MCF 10A (cell line): Measurements from ENCODE around the gene MACIR. TPM values are rescaled to one million over a fixed set of nuclear protein-coding genes. Genes with fewer than 3 reads are reported as not detected.

Experiments used
- BruUV-seq: library from RNA; stranded (reverse); fragments of 400-500 nt; replicated peaks from 2 replicates; lab custom pipeline; 2021; lab: Mats Ljungman, UMichigan
- CTCF ChIA-PET: fragments of 300-600 bp; sonication (Branson Sonifier 250); formaldehyde crosslinking; extraction: SDS; loops from one replicate; lab custom pipeline; 2021; ENCODE audit warnings: antibody characterized with exemption, inconsistent platforms; lab: Yijun Ruan, JAX
- POLR2A ChIA-PET: fragments of 300-600, 350-650 bp; sonication (Branson Sonifier 250); formaldehyde crosslinking; extraction: SDS; loops from one replicate; lab custom pipeline; 2020; ENCODE audit warnings: antibody characterized with exemption, inconsistent platforms; lab: Yijun Ruan, JAX
- DNase-seq: peaks from one replicate; pipeline ENCODE4 v3.0.0-alpha.2; 2018; ENCODE audit not compliant: unreplicated experiment
- H3K27ac Mint-ChIP-seq: one replicate; pipeline ENCODE4 v1.8.0; 2022; ENCODE audit warnings: mild to moderate bottlenecking, low read depth, mixed read lengths; ENCODE audit not compliant: unreplicated experiment
- H3K27me3 Mint-ChIP-seq: one replicate; pipeline ENCODE4 v1.8.0; 2022; ENCODE audit warnings: mixed read lengths; ENCODE audit not compliant: insufficient read depth, unreplicated experiment
- H3K36me3 Mint-ChIP-seq: one replicate; pipeline ENCODE4 v1.8.0; 2022; ENCODE audit warnings: mild to moderate bottlenecking, moderate library complexity, mixed read lengths; ENCODE audit not compliant: insufficient read depth, unreplicated experiment
- H3K4me1 Mint-ChIP-seq: one replicate; pipeline ENCODE4 v1.8.0; 2022; ENCODE audit warnings: mixed read lengths; ENCODE audit not compliant: insufficient read depth, unreplicated experiment
- H3K4me3 Mint-ChIP-seq: one replicate; pipeline ENCODE4 v1.8.0; 2022; ENCODE audit warnings: mild to moderate bottlenecking, moderate library complexity, mixed read lengths; ENCODE audit not compliant: unreplicated experiment
- H3K9me3 Mint-ChIP-seq: one replicate; pipeline ENCODE4 v1.8.0; 2022; ENCODE audit warnings: mixed read lengths; ENCODE audit not compliant: unreplicated experiment
- CTCF ChIP-seq: fragments of 200-600 bp; IDR thresholded peaks from one replicate; pipeline ENCODE4 v1.8.0; 2022; ENCODE audit warnings: antibody characterized with exemption, mild to moderate bottlenecking; ENCODE audit not compliant: unreplicated experiment
- intact Hi-C: fragments of 100-400 bp; cut with micrococcal nuclease; formaldehyde crosslinking; loops from 2 replicates; pipeline ENCODE4 v1.14.1; 2022
- total RNA-seq: library from RNA; stranded (reverse); gene quantifications from 2 replicates; pipeline ENCODE4 v1.2.3, GENCODE V29; 2022

Gene MACIR
- total RNA-seq, 1 experiment from 2014 or later = 8.9 TPM

- intact Hi-C loops = loop anchor here (1.0 kb wide), 1 partner anchor 216 kb away; no protein-coding TSS in a partner anchor
- Mint-ChIP-seq H3K27me3 (no peaks in the 10 kb centered on the region), H3K36me3 (no peaks in the 10 kb centered on the region), H3K4me1 (peaks cover 31% of the 10 kb centered on the region), H3K4me3 (peak overlapping the region; percentile 88), H3K9me3 (no peaks in the 10 kb centered on the region), H3K27ac (peak overlapping the region; percentile 9)
- TF ChIP-seq CTCF = no peak
- POLR2A ChIA-PET = interaction anchor here (0.6 to 5.9 kb wide), 25 partner anchors 12 to 1885 kb away, joined by 3 to 43 read pairs (median 4); partner anchors contain the start of genes GIN1, PAM and PPIP5K2
- peak; percentile 66 for DNase-seq
- no TSS peak for BruUV-seq
- CTCF ChIA-PET = interaction anchor here (0.6 to 5.0 kb wide), 12 partner anchors 12 to 325 kb away, joined by 3 to 46 read pairs (median 4); no protein-coding TSS in a partner anchor
Measured at GRCh38 chr5:103258957-103259704, 568 bp downstream of the MACIR start.

- Mint-ChIP-seq H3K27me3 (no peaks in the 10 kb centered on the region), H3K4me1 (peaks cover 31% of the 10 kb centered on the region), H3K9me3 (no peaks in the 10 kb centered on the region), H3K27ac (peak overlapping the region; percentile 9), H3K36me3 (no peaks in the 10 kb centered on the region), H3K4me3 (peak overlapping the region; percentile 88)
- POLR2A ChIA-PET = interaction anchor here (0.6 to 5.9 kb wide), 20 partner anchors 12 to 1885 kb away, joined by 3 to 43 read pairs (median 4); partner anchors contain the start of genes GIN1, PAM and PPIP5K2
- peak; percentile 58 for DNase-seq
- CTCF ChIA-PET = interaction anchor here (0.6 to 1.8 kb wide), 12 partner anchors 13 to 325 kb away, joined by 3 to 7 read pairs (median 4); no protein-coding TSS in a partner anchor
- no TSS peak for BruUV-seq
- no peak for TF ChIP-seq CTCF
- intact Hi-C loops = no loop called here
Measured at GRCh38 chr5:103259705-103260355, 1.3 kb downstream of the MACIR start.

GRCh38 chr5:103260951-103261350 is 2.4 kb downstream of the MACIR start:
- ChIA-PET CTCF (interaction anchor here (1.2 to 1.6 kb wide), 3 partner anchors 28 to 36 kb away, joined by 6 to 7 read pairs (median 6); no protein-coding TSS in a partner anchor), POLR2A (interaction anchor here (0.9 to 5.9 kb wide), 4 partner anchors 10 to 212 kb away, joined by 3 to 43 read pairs (median 14); partner anchors contain the start of genes GIN1 and PPIP5K2)
- intact Hi-C loops = no loop called here
- no TSS peak for BruUV-seq
- no peak for TF ChIP-seq CTCF
- Mint-ChIP-seq H3K27me3 (no peaks in the 10 kb centered on the region), H3K36me3 (no peaks in the 10 kb centered on the region), H3K4me3 (peak overlapping the region; percentile 88), H3K4me1 (peaks cover 31% of the 10 kb centered on the region), H3K9me3 (no peaks in the 10 kb centered on the region), H3K27ac (no peak overlapping the region)
- DNase-seq = no peak
